ENCODE data around the gene PDE6A.
"Not testable (repeated sequence)": the region's sequence is repeated elsewhere in the genome, so short reads cannot be mapped to it uniquely, and the experiment has no call there.

PDE6A gene

DNA sequence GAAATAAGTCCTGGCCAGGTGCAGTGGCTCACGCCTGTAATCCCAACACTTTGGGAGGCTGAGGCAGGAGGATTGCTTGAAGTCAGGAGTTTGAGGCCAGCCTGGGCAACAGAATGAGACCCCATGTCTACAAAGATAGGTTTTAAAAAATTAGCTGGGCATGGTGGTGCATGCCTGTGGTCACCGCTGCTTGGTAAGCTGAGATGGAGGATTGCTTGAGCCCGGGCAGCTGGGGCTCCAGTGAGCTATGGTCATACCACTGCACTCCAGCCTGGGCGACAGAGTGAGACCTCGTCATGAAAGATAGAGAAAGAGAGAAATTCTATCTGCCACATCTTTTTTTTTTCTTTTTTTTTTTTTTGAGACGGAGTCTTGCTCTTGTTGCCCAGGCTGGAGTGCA is 86.1 kb downstream of the PDE6A start:
- not testable (repeated sequence) for DNase-seq

DNA sequence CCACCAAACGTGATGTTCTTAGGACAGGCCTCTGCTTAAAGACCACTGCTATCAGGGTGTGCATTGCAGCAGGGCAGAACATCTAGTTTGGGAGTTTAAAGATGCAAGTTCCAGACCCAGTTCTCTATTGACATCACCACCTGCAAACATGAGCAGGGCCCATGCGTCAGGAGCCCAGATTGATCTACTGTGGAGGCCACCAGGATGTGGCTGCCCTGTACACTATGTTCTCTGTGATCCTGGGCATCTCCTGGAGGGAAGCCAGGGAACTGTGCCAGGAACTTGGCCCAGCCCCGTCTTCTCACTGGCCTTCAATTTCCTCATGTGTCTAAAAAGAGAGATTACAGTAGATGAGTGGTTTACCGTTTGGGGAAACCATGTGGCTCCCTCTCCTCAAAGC is 87.1 kb downstream of the PDE6A start:
- DNase-seq, result peak; percentile 5

DNA sequence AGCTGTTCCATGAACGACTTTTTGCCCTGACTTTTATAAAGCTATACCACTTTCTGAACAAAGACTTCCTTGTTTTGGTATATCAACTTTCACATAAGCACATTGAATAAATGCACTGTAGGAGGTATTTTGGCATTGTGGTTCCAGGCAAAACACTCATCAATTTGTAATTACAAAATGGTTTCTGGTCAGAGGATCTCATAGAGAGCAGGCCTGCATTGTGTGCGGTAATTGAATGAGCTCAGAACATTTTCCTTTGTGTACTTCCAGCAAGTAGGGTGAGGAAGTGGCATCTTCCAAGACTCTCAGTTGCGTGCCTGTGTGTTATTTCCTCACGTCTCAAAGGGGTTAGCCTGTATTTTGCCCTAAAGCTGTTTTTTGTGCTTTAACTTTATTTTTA is 89.2 kb downstream of the PDE6A start:
- no peak for DNase-seq

DNA sequence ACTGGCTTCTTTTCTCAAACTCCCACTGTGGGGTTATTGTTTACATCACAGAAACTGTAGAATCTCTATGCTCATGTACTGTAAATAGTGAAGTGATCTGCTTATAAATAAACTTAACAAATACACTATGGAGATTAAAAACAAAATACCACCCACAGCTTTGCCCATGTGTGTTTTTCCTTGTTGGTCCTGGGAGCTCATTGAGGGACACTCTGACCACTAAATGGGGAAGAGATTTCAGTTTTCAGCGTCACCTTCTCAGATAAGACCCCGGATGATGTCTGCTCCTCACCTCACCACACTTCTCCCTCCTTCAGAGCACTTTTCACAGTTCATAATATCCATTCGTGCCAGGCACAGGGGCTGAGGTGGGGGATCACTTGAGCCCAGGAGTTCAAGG is 89.7 kb downstream of the PDE6A start:
- DNase-seq, result no peak

DNA sequence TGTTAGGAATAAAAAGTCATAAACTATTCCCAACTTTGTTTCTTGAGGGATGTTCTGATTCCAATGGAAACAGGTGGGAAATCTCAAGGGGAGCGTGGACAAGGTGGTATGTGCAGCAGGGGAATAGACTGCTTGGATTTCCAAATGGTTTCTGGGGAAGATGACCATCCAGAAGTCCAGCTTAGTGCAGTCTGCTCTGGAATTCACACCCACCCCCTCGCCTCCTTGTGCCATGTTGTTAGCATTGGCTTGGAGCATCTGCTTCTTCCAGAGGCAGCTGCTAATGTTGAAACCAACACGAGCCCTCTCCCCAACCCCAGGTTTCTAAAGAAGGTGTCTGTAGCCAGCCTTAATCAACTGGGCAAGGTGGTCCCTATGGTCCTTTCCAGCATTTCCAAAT is 90.9 kb downstream of the PDE6A start:
- no peak for DNase-seq

DNA sequence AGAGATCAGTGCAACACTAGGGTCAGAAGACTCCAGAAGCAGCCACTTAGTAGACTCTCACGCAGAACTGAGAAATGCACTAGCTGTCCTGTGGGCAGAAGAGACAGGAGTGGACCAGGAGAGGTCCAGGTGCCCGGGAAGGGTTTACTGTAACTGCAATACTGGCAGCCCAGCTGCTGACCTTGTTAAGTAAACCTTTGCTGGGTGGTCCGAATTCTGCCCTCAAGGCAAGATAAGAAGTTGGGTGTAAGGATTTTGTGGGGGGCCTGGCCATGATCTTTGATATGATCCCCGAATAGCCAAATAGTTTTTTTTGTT is 91.3 kb downstream of the PDE6A start:
- DNase-seq, result no peak

DNA sequence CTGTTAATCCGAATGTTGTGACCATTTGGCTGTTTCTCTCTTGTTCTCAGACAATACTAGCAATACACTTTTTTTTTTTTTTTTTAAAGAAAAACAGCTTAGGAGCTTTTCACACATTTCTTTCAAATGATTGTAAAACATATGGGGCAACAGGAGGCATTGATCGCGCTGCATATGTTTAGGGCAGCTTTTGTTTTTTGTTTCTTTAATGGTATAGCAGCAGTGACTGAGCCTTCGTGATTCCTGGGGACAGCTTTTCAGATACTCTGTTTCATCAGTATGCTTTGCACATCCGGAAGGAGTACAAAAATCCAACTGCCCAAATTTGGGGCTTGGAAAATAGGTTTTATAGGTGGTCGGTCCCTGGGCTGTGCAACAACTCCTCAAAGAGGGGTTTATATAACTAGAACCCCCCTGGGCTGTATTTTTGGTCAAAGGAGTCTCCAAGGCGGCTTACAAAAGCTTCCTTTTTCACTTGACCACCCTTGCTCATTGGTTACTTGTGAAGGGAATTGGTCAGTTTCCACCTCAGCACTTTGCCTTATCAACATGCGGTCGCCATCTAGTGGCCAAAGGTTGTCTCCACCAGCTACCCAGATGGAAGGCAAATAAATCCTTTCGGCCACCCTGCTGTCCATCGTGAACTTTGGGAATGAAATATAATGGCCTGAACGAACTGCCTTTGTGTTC is 91.8 kb downstream of the PDE6A start:
- DNase-seq, result peak; percentile 45

DNA sequence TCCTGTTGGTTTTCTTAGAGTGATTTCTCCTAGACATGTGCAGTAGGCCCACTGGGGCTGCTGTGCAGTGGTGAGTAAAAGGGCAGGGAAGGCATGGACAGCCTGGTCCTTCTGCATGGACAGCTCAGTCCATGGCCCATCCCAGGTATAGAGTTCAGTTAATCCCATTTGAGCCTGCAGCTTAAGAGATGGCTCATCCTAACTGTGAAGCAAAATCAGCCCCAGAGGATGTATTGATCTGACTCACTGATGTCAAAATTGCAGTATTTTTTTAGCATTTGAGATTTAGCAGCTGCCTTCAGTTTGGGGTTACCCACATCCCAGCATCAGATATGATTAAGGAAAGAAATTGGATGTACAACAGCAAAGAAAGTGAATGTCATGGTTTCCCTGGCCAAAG is 93.4 kb downstream of the PDE6A start:
- DNase-seq, result no peak

DNA sequence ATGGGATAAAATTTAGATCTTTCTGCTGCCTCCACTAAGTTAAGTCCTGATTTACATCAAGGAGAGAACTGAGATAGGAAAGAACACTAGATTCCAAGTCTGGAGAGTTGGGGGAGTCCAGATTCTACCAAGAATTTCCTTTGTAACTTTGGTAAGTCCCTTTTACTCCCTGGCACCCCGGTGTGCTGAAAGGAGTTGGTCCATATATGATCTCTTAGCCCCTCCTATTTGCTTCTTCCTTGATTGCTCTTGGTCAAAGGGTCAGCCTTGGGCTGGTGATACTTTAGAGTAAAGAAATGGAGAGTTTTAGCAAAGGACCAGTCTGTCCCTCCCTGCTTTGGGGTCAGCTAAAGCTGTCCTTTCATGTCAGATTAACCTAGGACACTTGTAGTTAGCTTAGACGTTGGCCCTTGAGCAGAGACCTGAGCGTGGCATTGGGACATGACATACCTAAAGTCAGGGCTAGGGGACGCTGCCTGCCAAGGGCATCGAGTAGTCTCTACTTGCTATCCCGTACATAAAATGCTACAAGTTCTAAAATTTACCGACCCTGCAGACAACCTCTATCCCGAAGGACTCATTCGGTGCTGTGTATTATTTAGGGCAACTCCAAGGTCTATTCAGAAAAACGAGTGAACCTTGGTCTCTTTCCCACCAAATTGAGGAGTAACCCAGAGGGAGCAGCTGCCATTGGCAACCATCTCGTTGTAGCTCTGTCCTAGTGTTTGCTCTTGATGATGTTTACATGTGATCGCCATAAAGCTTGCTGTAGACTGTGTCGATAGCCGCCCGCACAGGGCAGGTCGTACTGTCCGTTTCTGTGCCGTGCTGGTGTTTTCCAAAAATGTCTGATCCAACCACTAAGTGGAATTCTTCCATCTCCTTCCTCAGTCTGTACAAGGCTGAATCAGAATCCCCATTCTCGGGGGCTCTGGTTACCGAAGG is 94.4 kb downstream of the PDE6A start:
- DNase-seq, result no peak

DNA sequence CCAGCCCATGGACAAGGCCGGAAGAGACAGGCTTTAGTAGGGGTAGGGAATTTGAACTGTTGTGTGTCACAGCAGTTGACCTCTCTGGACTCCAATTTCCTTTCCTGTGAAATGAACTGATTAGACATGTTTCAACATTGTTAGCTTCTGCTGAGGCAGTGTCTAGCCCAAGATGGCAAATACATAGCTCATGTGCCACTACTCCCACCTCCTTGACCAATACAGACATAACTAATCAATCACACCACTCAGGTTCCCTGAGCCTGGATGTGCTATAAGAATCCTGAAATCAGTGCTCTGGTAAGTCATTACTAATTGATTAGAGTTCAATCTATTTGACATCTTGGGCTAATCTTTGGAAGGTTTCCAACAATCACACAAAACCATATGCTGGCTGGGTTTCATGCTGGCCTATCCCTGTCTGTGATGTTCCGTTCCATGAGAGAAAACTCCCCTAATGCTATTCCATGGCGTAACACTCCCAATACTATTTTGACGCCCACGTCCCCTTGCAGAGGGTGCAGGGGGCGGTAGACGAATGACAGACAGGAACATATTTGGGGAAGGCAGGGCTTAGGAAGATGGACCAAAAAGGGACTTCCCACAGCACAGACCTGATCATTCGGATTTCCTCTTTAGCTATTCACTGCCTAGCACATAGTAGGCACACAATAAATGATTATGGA is 95.2 kb downstream of the PDE6A start:
- no peak for DNase-seq

DNA sequence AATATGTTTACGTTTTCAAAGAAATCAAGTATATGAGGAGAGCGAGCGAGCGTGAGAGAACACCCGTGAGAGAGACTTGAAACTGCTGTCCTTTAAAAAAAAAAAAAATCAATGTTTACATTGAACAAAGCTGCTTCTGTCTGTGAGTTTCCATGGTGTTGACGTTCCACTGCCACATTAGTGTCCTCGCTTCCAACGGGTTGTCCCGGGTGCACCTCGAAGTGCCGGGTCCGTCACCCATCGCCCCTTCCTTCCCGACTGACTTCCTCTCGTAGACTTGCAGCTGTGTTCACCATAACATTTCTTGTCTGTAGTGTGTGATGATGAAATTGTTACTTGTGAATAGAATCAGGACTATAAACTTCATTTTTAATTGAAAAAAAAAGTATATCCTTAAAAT is 97.0 kb downstream of the PDE6A start:
- no peak for DNase-seq

DNA sequence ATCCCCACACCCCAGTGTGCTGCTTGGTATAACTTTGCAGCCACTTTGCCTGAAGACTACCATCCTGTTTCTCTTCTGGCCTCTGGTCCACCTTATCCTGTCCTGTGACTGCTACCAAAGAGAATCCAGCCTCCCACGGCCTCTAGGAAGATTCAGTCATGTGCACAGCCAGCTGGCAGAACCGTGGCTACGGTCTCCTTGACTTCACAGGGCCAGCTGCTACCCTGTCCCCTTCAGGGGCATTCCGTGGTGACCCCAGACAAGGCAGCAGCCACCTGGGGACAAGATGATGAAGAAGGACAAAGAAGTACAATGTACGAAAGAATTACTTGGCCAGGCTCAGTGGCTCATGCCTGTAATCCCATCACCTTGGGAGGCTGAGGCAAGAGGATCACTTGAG is 98.6 kb downstream of the PDE6A start:
- DNase-seq, result no peak

DNA sequence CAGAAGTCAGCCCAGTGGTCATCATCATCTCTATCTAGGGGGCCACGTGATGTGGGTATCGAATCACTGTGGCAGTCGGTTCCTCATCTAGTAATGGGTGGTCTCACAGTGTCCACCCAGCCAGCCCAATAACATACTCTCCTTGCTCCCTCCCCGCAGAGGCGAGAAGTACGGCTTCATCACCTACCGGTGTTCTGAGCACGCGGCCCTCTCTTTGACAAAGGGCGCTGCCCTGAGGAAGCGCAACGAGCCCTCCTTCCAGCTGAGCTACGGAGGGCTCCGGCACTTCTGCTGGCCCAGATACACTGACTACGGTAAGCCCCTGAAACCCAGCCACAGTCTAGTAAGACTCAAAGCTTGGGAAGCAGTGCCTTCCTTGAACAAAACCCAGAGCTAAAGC is 99.0 kb downstream of the PDE6A start:
- no peak for DNase-seq

DNA sequence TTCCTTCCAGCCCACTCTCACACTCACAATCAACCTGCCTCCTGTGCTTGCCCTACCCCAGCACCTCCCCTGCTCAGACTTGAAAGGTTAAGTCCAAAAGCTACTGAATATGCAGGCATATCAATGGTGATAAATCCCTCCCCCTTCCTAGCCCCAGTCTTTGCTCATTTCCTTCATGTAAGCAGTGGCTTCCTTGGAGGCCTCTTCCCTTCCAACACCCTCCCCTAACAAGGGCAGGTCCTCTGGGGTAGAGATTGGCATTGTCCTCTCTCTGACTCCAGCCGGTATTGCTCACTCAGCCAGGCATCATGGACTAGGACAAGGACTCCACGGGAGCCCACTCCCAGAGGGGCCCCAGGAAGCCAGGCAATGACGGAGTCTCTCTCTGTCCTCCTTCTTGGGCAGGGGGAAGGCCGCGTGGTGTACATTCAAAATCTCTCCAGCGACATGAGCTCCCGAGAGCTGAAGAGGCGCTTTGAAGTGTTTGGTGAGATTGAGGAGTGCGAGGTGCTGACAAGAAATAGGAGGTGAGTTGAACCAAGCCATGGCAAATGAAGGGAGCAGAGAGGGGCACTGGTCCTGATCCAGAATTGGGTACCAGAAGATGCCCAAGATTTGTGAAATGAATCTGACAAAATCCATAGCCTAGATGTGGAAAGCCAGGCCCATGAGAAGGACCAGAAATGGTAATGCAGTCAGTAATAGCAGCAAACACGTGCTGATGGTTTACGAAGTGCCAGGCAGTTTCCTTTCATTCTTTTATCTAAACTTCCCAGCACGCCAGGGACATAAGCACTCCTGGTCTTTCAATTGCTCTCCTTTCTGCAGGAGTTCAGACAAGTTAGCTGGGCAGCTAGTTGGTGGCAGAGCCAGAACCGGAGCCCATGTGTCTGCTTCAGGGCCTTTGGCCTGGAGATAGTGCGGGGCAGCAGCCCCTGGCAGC is 102.5 kb downstream of the PDE6A start:
- DNase-seq, result no peak

DNA sequence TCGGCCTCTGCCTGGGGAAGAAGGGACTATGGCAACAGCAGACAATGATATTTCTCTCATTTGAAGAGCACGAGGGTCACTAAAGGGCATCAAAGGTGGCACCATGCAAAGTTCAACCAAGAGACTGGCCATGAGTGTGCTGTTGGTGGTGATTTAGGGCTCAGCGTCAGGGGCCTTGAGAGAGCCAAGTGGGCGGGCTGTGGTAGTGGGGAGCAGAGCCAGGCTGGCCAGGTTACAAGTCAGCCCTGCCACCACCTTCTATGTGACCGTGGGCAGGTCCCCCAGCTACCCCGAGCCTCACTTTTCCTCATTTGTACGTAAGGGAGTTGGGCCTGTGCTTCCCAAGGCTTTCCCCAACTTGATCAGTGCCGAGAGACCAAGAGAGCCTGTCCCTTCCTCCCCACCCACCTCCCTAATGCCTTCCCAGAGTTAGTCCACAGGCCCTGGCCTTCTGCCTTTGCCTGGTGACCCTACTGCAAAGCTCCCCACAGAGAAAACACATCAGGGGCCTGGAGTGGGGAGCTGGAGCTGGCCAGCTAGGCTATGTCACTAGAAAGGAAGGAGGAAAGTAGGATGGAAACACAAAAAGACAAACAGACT is 104.3 kb downstream of the PDE6A start:
- no peak for DNase-seq

DNA sequence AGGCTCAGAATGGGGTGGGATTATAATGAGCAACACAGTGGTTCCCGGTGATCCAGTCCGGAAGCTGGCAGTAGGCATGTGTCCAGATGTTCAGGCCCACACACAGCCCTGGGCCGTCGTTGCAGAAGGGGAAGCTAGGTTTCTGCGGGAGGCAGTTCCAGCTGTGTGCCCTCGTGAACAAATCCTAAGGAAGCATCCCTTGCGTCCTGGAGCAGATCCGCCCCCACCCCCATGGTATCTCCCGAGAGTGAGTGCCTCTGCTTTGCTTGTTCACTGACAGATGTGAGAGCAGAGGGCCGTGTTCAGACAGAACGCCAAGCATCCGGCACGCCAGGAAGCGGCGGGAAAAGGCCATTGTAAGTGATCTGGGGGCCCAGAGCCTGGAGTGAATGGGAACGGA is 104.8 kb downstream of the PDE6A start:
- DNase-seq, result no peak

DNA sequence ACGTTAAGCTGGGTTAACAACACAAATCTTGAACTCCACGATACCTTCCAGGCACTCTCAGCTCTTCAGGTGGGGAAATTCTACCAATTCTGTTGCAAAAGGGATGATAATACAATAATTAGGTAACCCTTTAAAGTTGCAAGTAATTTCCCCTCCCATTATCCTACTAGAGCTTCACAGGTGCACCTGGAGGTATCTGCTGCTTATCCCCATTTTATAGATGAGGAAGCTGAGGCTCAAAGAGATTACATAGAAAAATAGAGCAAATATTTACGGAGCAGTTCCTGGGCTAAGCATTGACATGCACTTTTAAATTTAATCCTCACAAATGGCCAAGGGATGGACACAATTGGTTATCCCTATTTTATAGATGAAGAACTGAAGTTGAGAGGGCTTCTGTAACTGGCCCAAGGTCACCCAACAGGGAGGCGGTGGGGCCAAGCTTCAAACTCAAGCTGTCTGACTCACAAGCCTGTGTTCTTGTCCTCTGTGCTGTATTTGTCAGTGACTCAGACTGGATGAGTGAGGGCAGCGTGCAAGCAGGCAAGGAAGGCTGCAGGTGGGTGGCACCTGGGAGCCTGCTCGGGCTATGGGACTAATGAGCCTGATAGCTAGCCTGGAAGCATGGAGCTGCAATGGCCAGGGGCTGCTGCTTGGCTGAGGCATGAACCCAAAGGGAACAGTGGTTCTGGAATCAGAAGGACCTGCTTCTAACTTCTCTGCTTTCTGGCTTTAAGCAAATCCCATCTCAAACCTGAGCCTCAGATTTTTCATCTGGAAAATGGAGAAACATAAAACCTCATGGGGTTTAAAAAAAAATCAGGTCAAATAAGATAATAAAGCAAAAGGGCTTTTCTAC is 105.5 kb downstream of the PDE6A start:
- DNase-seq, result no peak

DNA sequence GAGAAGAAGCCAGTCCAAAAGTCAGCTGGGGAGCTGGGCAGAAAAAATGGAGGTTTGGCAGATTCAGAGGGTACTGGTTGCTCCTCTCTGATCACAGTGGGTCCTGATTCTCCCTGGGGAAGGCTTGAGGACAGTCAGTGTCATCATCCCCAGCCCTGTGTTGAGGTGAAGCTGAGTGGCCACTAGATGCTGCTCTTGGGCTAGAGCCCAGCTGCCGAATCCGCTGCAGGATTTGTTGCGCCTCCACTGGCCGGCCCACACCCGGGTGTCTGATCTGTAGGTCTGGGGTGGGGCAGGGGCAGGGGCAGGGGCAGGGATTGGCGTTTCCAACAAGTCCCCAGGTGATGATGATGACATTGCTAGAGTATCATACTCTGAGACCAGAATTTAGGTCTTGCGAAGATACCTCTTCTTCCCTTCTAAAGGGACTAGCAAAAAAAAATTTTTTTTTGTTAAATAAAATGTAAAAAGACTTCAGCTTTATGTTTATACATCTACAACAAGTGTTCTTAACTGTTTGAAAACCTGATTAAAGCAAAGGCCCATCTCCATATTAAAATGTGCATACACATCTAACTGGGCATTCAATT is 106.8 kb downstream of the PDE6A start:
- DNase-seq, result peak; percentile 39

DNA sequence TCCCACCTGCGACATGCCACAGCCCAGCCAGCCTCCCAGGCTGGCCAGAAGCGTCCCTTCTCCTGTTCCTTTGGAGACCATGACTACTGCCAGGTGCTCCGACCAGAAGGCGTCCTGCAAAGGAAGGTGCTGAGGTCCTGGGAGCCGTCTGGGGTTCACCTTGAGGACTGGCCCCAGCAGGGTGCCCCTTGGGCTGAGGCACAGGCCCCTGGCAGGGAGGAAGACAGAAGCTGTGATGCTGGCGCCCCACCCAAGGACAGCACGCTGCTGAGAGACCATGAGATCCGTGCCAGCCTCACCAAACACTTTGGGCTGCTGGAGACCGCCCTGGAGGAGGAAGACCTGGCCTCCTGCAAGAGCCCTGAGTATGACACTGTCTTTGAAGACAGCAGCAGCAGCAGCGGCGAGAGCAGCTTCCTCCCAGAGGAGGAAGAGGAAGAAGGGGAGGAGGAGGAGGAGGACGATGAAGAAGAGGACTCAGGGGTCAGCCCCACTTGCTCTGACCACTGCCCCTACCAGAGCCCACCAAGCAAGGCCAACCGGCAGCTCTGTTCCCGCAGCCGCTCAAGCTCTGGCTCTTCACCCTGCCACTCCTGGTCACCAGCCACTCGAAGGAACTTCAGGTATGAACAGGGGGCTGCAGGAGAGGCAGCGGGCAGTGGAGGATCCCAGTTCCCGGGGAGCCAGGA is 108.0 kb downstream of the PDE6A start:
- no peak for DNase-seq

DNA sequence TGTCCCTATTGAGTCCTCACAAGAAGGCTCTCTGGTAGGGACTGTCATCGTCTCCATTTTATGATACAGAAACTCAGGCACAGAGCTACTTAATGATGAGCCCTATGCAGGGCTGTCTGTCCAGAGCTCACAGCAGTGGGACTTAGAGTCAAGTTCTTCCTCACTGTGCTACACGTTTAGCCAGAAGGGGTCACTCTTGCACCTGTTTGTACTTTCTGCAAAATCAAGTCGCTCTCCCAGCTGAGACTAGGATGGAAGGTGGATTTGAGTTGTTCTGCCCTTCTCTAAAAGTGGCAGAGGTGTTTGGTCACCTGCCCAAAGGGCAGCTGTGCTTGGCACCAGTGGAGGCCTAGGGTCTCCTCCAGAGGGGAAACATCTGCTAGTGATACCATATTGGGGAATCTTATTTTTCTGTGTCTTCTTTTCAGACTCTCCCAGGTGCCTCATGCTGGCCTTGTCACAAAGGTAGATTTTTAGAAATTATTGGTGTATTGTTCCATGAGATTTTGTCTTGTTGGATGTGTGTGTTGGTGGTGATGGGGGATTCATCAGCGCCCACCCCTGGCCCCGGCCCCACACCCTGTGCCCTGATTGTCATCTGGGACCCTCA is 110.2 kb downstream of the PDE6A start:
- DNase-seq, result peak; percentile 86

Data from NCI-H510A treated with DMSO at 0.1 percent for 48 hours (cell line).